Mucosa of rectum (tissue), 2 donors: ENCODE measurements around the gene ZNF292.

ENCODE experiments used
- H3K27ac ChIP-seq, 2 donors: one replicate each; pipeline ENCODE4 v1.7.0; 2013; ENCODE audit warnings: inconsistent platforms in 2 of 2, low read depth in 2 of 2, low read length in 2 of 2
- H3K27me3 ChIP-seq, 2 donors: one replicate each; pipeline ENCODE4 v1.7.0; 2013; ENCODE audit warnings: low read length in 2 of 2; ENCODE audit not compliant: control insufficient read depth in 2 of 2, insufficient read depth in 2 of 2
- H3K36me3 ChIP-seq, 2 donors: one replicate each; pipeline ENCODE4 v1.7.0; 2013; ENCODE audit warnings: low read length in 2 of 2; ENCODE audit not compliant: control insufficient read depth in 2 of 2, insufficient read depth in 2 of 2
- H3K4me1 ChIP-seq, 2 donors: one replicate each; pipeline ENCODE4 v1.7.0; 2013; ENCODE audit warnings: low read length in 2 of 2, mild to moderate bottlenecking in 1 of 2; ENCODE audit not compliant: control insufficient read depth in 2 of 2, insufficient read depth in 2 of 2
- H3K4me3 ChIP-seq, 2 donors: one replicate each; pipeline ENCODE4 v1.7.0; 2013; ENCODE audit warnings: low read length in 2 of 2
- H3K9ac ChIP-seq, 2 donors: one replicate each; pipeline ENCODE4 v1.7.0; 2013; ENCODE audit warnings: low read length in 2 of 2, low read depth in 1 of 2, mild to moderate bottlenecking in 1 of 2
- H3K9me3 ChIP-seq, 2 donors: one replicate each; pipeline ENCODE4 v1.7.0; 2013; ENCODE audit warnings: low read length in 2 of 2; ENCODE audit not compliant: control insufficient read depth in 2 of 2
- donor health status: healthy.
- donor health status: Normal muscosa, but diverticular disease.

The ZNF292 gene

DNA sequence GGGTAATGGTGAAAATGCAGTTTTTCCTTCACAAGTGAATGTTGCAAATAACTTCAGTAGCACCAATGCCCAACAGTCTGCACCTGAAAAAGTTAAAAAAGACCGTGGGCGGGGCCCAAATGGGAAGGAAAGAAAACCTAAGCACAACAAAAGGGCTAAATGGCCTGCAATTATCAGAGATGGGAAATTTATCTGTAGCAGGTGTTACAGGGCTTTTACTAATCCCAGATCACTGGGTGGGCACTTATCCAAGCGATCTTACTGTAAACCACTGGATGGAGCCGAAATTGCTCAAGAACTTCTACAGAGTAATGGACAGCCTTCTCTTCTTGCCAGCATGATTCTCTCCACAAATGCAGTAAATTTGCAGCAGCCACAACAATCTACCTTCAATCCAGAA is 102.2 kb downstream of the ZNF292 start:
- no peaks in the 10 kb centered on the region for H3K9me3 ChIP-seq
- no peaks in the 10 kb centered on the region for H3K27me3 ChIP-seq
- no peak overlapping the region for H3K4me3 ChIP-seq
- H3K36me3 ChIP-seq, result peaks cover 24 to 33% of the 10 kb centered on the region in 2 donors
- no peak overlapping the region for H3K27ac ChIP-seq
- no peak overlapping the region for H3K9ac ChIP-seq
- no peaks in the 10 kb centered on the region for H3K4me1 ChIP-seq

DNA sequence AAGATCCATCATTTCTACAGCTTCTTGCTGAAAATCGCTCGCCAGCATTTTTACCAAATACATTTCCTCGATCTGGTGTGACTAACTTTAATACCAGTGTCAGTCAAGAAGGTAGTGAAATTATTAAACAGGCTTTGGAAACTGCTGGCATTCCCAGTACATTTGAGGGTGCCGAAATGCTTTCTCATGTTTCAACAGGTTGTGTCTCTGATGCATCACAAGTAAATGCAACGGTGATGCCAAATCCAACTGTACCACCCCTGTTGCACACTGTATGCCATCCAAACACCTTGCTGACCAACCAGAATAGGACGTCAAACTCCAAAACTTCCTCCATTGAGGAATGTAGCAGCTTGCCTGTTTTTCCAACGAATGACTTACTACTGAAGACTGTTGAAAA is 102.6 kb downstream of the ZNF292 start:
- H3K9me3 ChIP-seq, result no peaks in the 10 kb centered on the region
- H3K4me1 ChIP-seq, result no peaks in the 10 kb centered on the region
- H3K36me3 ChIP-seq, result peaks cover 24 to 33% of the 10 kb centered on the region in 2 donors
- H3K27me3 ChIP-seq, result no peaks in the 10 kb centered on the region
- H3K9ac ChIP-seq, result no peak overlapping the region
- no peak overlapping the region for H3K27ac ChIP-seq
- no peak overlapping the region for H3K4me3 ChIP-seq

DNA sequence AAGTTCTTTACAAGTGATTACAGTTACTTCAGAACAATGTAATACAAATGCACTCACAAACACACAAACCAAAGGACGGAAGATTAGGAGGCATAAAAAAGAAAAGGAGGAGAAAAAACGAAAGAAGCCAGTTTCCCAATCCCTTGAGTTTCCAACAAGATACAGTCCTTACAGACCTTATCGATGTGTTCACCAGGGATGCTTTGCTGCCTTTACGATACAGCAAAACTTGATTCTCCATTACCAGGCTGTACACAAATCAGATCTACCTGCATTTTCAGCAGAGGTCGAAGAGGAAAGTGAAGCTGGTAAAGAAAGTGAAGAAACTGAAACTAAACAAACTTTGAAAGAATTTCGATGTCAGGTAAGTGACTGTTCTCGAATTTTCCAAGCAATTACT is 104.4 kb downstream of the ZNF292 start:
- Histone ChIP-seq H3K36me3 (peaks cover 19 to 27% of the 10 kb centered on the region in 2 donors), H3K4me1 (no peaks in the 10 kb centered on the region), H3K9me3 (no peaks in the 10 kb centered on the region)

DNA sequence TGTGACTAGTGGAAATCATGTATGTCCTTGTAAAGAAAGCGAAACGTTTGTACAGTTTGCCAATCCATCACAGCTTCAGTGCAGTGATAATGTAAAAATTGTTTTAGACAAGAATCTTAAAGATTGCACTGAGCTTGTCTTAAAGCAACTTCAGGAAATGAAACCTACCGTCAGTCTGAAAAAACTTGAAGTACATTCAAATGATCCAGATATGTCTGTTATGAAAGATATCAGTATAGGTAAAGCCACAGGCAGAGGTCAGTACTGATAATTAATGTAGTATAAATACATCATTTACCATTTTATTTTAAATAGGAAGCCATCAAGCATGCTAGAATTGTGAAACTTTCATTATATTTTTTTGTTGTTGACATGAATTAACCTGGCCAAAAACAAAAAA is 106.2 kb downstream of the ZNF292 start:
- Histone ChIP-seq H3K27ac (no peak overlapping the region), H3K36me3 (peaks cover 3 to 9% of the 10 kb centered on the region in 2 donors), H3K4me1 (no peaks in the 10 kb centered on the region), H3K4me3 (no peak overlapping the region), H3K9ac (no peak overlapping the region), H3K9me3 (no peaks in the 10 kb centered on the region), H3K27me3 (no peaks in the 10 kb centered on the region)

More for the DNA sequence above, 104.4 kb downstream of the ZNF292 start:
- Histone ChIP-seq H3K4me3 (no peak overlapping the region), H3K27ac (no peak overlapping the region), H3K27me3 (no peaks in the 10 kb centered on the region), H3K9ac (no peak overlapping the region)

DNA sequence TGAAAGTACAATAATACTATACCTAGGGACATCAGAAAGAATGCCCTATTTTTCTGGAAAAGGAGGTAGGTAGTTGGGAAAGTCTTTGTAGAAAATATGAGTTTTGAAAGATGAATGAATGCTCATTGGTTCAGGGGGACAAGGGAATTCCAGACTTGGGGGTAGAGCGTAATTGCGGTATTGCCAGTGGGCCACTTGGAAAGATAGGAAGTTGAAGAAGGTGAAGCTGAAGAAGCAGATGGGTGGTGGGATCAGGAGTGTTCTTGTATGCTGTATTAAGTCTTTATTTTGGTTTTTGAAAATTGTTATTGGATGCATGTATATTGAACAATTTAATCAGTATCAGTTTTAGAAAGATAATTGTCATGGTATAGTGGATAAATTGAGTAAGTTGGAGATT is 109.1 kb downstream of the ZNF292 start:
- H3K4me1 ChIP-seq, result no peaks in the 10 kb centered on the region
- H3K36me3 ChIP-seq, result no peaks in the 10 kb centered on the region
- no peaks in the 10 kb centered on the region for H3K9me3 ChIP-seq
- no peak overlapping the region for H3K27ac ChIP-seq
- no peak overlapping the region for H3K4me3 ChIP-seq
- no peak overlapping the region for H3K9ac ChIP-seq
- H3K27me3 ChIP-seq, result no peaks in the 10 kb centered on the region

DNA sequence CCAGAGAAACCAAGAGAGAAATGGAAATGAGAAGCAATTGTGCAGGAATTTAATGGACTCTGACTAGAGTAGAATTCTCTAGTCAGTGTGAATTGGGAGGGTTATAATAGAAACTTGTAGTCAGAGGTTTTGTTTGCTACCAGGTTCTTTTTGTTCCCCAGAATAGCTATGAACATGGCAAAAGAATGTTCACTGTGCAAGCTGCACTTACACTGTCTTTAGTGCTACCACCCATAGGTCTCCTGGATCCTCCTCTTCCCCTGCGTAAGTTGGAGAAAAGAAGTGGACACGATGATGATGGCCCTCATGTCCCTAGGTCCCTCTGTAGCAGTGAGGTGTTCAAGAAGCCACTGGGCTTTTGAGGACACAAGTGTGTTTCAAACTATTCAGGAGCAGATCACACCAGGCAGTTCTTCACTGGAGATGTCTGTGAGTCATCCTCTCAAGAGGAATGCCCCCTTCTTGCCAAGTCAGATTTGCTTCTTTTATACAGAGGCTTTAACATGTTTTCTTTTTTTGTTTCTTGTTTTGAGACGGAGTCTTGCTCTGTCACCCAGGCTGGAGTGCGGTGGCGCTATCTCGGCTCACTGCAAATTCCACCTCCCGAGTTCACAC is 119.4 kb downstream of the ZNF292 start:
- no peak overlapping the region for H3K4me3 ChIP-seq
- no peak overlapping the region for H3K9ac ChIP-seq
- no peaks in the 10 kb centered on the region for H3K27me3 ChIP-seq

DNA sequence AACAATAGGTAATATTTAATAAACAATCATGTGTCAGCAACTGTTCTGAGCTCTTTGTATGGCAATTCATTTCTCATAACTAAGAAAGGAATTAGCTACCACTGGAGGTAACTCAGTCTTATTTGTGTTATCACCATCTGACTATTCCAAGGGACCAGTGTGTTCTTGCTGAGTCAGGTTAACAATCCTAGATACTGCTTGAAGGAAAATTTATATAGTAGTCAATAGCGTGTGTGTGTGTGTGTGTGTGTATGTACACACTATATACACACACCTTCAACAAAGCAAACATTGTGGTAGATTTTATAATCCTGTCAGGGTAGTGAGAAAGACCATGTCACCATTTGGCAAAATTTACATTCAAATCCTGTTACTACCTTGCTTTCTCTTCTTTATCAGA is 121.3 kb downstream of the ZNF292 start:
- Histone ChIP-seq H3K36me3 (no peaks in the 10 kb centered on the region), H3K9ac (no peak overlapping the region), H3K4me3 (no peak overlapping the region), H3K9me3 (no peaks in the 10 kb centered on the region), H3K4me1 (no peaks in the 10 kb centered on the region), H3K27ac (no peak overlapping the region), H3K27me3 (no peaks in the 10 kb centered on the region)

More for the DNA sequence above, 119.4 kb downstream of the ZNF292 start:
- no peaks in the 10 kb centered on the region for H3K9me3 ChIP-seq
- H3K36me3 ChIP-seq, result no peaks in the 10 kb centered on the region
- H3K4me1 ChIP-seq, result no peaks in the 10 kb centered on the region
- H3K27ac ChIP-seq, result no peak overlapping the region

DNA sequence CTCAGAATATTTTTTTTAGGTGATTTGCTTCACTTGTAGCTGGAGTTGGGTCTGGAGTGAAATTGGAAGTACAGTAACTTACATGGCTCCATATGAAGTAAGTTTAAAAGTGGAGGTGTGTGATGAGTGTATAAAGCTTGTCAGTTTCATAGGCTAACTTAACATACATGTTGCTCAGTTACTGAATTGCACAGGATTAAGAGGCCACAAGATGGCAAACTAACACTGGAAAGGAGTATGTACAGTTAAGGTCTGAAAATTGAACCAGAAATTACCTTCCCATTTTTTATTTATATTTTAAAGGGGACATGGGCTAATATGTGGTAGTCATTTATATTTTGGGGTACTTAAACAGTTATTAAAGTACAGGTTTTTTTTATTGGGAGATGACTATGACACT is 121.8 kb downstream of the ZNF292 start:
- no peaks in the 10 kb centered on the region for H3K27me3 ChIP-seq
- no peak overlapping the region for H3K9ac ChIP-seq
- no peak overlapping the region for H3K4me3 ChIP-seq
- no peak overlapping the region for H3K27ac ChIP-seq
- no peaks in the 10 kb centered on the region for H3K9me3 ChIP-seq
- no peaks in the 10 kb centered on the region for H3K4me1 ChIP-seq
- no peaks in the 10 kb centered on the region for H3K36me3 ChIP-seq

DNA sequence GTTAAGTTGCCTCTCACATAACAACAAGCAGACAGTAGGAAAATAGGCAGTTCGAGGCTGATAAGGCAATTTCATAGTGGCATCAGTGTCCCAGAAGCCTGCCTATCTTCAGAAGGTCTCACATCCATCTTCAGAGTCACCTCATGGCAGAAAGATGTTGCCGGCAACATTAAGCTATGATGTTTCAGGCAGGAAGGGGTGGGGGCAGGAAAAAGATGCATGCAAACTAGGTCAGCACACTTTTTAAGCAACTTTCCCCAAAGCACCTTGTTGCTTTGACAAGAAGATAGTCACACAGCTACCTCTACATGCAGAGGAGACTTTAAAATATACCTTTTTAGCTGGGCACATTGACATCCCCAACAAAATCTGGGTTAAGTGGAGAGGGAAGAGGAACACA is 123.8 kb downstream of the ZNF292 start:
- no peaks in the 10 kb centered on the region for H3K9me3 ChIP-seq
- H3K4me1 ChIP-seq, result no peaks in the 10 kb centered on the region
- no peak overlapping the region for H3K9ac ChIP-seq
- no peak overlapping the region for H3K4me3 ChIP-seq
- H3K27ac ChIP-seq, result no peak overlapping the region
- H3K27me3 ChIP-seq, result no peaks in the 10 kb centered on the region
- H3K36me3 ChIP-seq, result no peaks in the 10 kb centered on the region

DNA sequence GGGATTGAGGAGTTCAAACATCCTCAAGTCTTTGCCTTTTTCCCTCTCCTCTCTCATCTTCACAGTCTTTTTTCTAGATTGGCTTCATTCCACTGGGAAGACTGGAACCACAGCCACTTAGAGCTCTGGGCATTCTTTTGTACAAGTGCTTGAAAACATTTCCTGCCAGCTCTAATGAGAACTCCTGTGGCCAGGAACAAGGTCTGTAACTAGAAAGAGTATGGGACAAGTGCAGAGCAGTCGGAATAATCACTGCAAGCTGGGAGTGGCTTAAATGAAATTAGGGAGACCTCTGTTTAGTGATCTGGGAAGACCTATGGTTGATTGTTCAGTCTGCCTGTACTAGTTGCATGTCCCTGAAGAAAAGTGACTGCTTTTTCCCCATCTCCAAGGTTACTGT is 126.1 kb downstream of the ZNF292 start:
- Histone ChIP-seq H3K27ac (no peak overlapping the region), H3K9me3 (no peaks in the 10 kb centered on the region)

DNA sequence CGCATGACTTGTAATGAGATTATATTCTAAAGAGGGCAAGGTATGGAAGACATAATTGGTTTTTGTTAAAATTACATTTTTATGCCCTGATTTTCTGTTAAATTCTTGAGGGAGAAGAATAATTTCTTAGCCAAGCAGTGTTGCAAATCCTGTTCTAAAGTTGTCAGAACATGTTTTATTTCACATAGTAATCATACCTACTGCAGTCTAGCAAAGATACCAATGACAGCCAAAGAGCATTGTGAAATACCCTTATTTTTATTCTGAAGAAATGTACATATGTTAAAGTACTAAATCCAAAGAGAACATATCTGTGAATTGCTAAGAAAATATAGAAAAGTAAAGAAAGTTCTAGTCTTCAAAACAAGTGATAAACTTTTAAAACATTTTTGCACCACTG is 127.4 kb downstream of the ZNF292 start:
- H3K9ac ChIP-seq, result no peak overlapping the region
- no peaks in the 10 kb centered on the region for H3K27me3 ChIP-seq
- no peaks in the 10 kb centered on the region for H3K36me3 ChIP-seq
- no peak overlapping the region for H3K27ac ChIP-seq
- no peak overlapping the region for H3K4me3 ChIP-seq
- no peaks in the 10 kb centered on the region for H3K9me3 ChIP-seq
- H3K4me1 ChIP-seq, result no peaks in the 10 kb centered on the region

More for the DNA sequence above, 126.1 kb downstream of the ZNF292 start:
- Histone ChIP-seq H3K27me3 (no peaks in the 10 kb centered on the region), H3K4me3 (no peak overlapping the region), H3K9ac (no peak overlapping the region), H3K4me1 (no peaks in the 10 kb centered on the region), H3K36me3 (no peaks in the 10 kb centered on the region)
